Colonic mucosa (tissue), 4 donors: ENCODE data around the gene TLE6. TPM values are rescaled to one million over a fixed set of nuclear protein-coding genes. Genes with fewer than 3 reads are reported as not detected.

ENCODE experiments used
- DNase-seq: peaks from one replicate; pipeline ENCODE4 v3.0.0-alpha.2; 2020
- H3K27ac ChIP-seq: fragments of 200-600 bp; one replicate; pipeline ENCODE4 v1.8.0; 2021
- H3K27me3 ChIP-seq: fragments of 200-600 bp; one replicate; pipeline ENCODE4 v1.8.0; 2021
- H3K36me3 ChIP-seq: fragments of 200-600 bp; one replicate; pipeline ENCODE4 v1.8.0; 2021
- H3K4me1 ChIP-seq: fragments of 200-600 bp; one replicate; pipeline ENCODE4 v1.8.0; 2021; ENCODE audit warnings: mild to moderate bottlenecking
- H3K4me3 ChIP-seq: fragments of 200-600 bp; one replicate; pipeline ENCODE4 v1.8.0; 2021
- H3K9ac ChIP-seq, 2 donors: one replicate each; pipeline ENCODE4 v1.7.0; 2013; ENCODE audit warnings: control low read depth in 2 of 2, low read depth in 2 of 2, low read length in 2 of 2
- H3K9me3 ChIP-seq: fragments of 200-600 bp; one replicate; pipeline ENCODE4 v1.8.0; 2021
- CTCF ChIP-seq: fragments of 200-600 bp; IDR thresholded peaks from one replicate; pipeline ENCODE4 v1.8.0; 2022; ENCODE audit warnings: antibody characterized with exemption, mild to moderate bottlenecking
- intact Hi-C: fragments of 100-400 bp; cut with DNase I; formaldehyde crosslinking; loops from one replicate; pipeline ENCODE4 v1.14.1; 2022
- total RNA-seq, 2 donors: library from RNA; stranded (reverse); fragmentation: NEBNext Ultra II Directional in 1 of 2; extraction: Animal tissue kit (Norgen Biotek cat#: 25700) in 1 of 2; gene quantifications; one replicate each; pipeline ENCODE4 v1.2.1, GENCODE V29; 2021
- donor health status: healthy.
- donor health status: DM: no; HTN: no; CAD: no.
- donor health status: DM: no; HTN: no; CAD: no.

Gene TLE6
- total RNA-seq, 2 donors from 2014 or later: 2.9 to 3.8 TPM

GRCh38 chr19:3015126-3016057, 38.0 kb downstream of the TLE6 start:
- Histone ChIP-seq H3K27ac (no peak overlapping the region), H3K9me3 (no peaks in the 10 kb centered on the region), H3K27me3 (no peaks in the 10 kb centered on the region), H3K4me3 (no peak overlapping the region), H3K9ac (no peak overlapping the region), H3K4me1 (no peaks in the 10 kb centered on the region), H3K36me3 (no peaks in the 10 kb centered on the region)
- intact Hi-C loops: no loop called here
- DNase-seq: no peak
- no peak for TF ChIP-seq CTCF

- H3K4me3 ChIP-seq: no peak overlapping the region
- H3K9ac ChIP-seq: no peak overlapping the region
- H3K4me1 ChIP-seq: no peaks in the 10 kb centered on the region
- no peak overlapping the region for H3K27ac ChIP-seq
- H3K27me3 ChIP-seq: no peaks in the 10 kb centered on the region
- no peak for DNase-seq
- H3K9me3 ChIP-seq: no peaks in the 10 kb centered on the region
- intact Hi-C loops: no loop called here
- no peak for TF ChIP-seq CTCF
- H3K36me3 ChIP-seq: no peaks in the 10 kb centered on the region
These were observed 40.6 kb downstream of the TLE6 start for GRCh38 chr19:3017923-3018322.

- H3K27ac ChIP-seq: no peak overlapping the region
- no peaks in the 10 kb centered on the region for H3K27me3 ChIP-seq
- H3K4me3 ChIP-seq: no peak overlapping the region
- intact Hi-C loops: no loop called here
- no peaks in the 10 kb centered on the region for H3K9me3 ChIP-seq
- H3K36me3 ChIP-seq: no peaks in the 10 kb centered on the region
- TF ChIP-seq CTCF: no peak
- H3K4me1 ChIP-seq: no peaks in the 10 kb centered on the region
- DNase-seq: no peak
- no peak overlapping the region for H3K9ac ChIP-seq
These were observed 42.0 kb downstream of the TLE6 start for GRCh38 chr19:3019211-3019854.

- no peaks in the 10 kb centered on the region for H3K4me1 ChIP-seq
- H3K4me3 ChIP-seq: no peak overlapping the region
- no peak overlapping the region for H3K9ac ChIP-seq
- no peak for DNase-seq
- no peak overlapping the region for H3K27ac ChIP-seq
- H3K9me3 ChIP-seq: no peaks in the 10 kb centered on the region
- intact Hi-C loops: no loop called here
- H3K27me3 ChIP-seq: no peaks in the 10 kb centered on the region
- no peak for TF ChIP-seq CTCF
- H3K36me3 ChIP-seq: no peaks in the 10 kb centered on the region
These were observed 43.1 kb downstream of the TLE6 start for GRCh38 chr19:3020321-3020960.

- Histone ChIP-seq H3K4me1 (peaks cover 3% of the 10 kb centered on the region), H3K4me3 (peak overlapping the region; percentile 33), H3K9me3 (no peaks in the 10 kb centered on the region), H3K9ac (peak overlapping the region; percentile 43 to 66), H3K27ac (no peak overlapping the region), H3K27me3 (no peaks in the 10 kb centered on the region), H3K36me3 (no peaks in the 10 kb centered on the region)
- TF ChIP-seq CTCF: no peak
- intact Hi-C loops: no loop called here
- DNase-seq: no peak
These were observed 47.1 kb downstream of the TLE6 start for GRCh38 chr19:3024509-3024869.
